ENCODE results near the gene KCNE2.

Gene KCNE2

GRCh38 chr21:34332347-34332746 is 31.5 kb upstream of the KCNE2 start:
- H3K4me3 ChIP-seq (ENCODE audit: severe bottlenecking): no peak overlapping the region
- H3K4me1 ChIP-seq (ENCODE audit: insufficient read depth, poor library complexity, severe bottlenecking): no peaks in the 10 kb centered on the region
- TF ChIP-seq CTCF (IDR thresholded peaks at IDR 0.05; ENCODE audit: poor library complexity, severe bottlenecking): no peak
- H3K27ac ChIP-seq (ENCODE audit: poor library complexity, severe bottlenecking): no peak overlapping the region
- no peak for ATAC-seq (ENCODE audit: low read depth)
- no peak for DNase-seq (ENCODE audit: low spot score)
- no peaks in the 10 kb centered on the region for H3K9me3 ChIP-seq (ENCODE audit: severe bottlenecking)
- no peaks in the 10 kb centered on the region for H3K27me3 ChIP-seq (ENCODE audit: insufficient read depth, poor library complexity, severe bottlenecking)
- H3K36me3 ChIP-seq (ENCODE audit: low read depth): no peaks in the 10 kb centered on the region

- Histone ChIP-seq H3K36me3 (ENCODE audit: low read depth) (no peaks in the 10 kb centered on the region), H3K27ac (ENCODE audit: poor library complexity, severe bottlenecking) (no peak overlapping the region), H3K9me3 (ENCODE audit: severe bottlenecking) (no peaks in the 10 kb centered on the region), H3K4me1 (ENCODE audit: insufficient read depth, poor library complexity, severe bottlenecking) (no peaks in the 10 kb centered on the region), H3K4me3 (ENCODE audit: severe bottlenecking) (no peak overlapping the region), H3K27me3 (ENCODE audit: insufficient read depth, poor library complexity, severe bottlenecking) (no peaks in the 10 kb centered on the region)
- no peak for TF ChIP-seq CTCF (IDR thresholded peaks at IDR 0.05; ENCODE audit: poor library complexity, severe bottlenecking)
- no peak for ATAC-seq (ENCODE audit: low read depth)
- no peak for DNase-seq (ENCODE audit: low spot score)
Observed at GRCh38 chr21:34333121-34333739, 30.6 kb upstream of the KCNE2 start.

- ATAC-seq (ENCODE audit: low read depth): no peak
Observed at GRCh38 chr21:34335316-34335715, 28.5 kb upstream of the KCNE2 start.

GRCh38 chr21:34336245-34336644 is 27.6 kb upstream of the KCNE2 start:
- Histone ChIP-seq H3K9me3 (ENCODE audit: severe bottlenecking) (no peaks in the 10 kb centered on the region), H3K27me3 (ENCODE audit: insufficient read depth, poor library complexity, severe bottlenecking) (no peaks in the 10 kb centered on the region), H3K27ac (ENCODE audit: poor library complexity, severe bottlenecking) (no peak overlapping the region), H3K36me3 (ENCODE audit: low read depth) (no peaks in the 10 kb centered on the region), H3K4me1 (ENCODE audit: insufficient read depth, poor library complexity, severe bottlenecking) (no peaks in the 10 kb centered on the region), H3K4me3 (ENCODE audit: severe bottlenecking) (no peak overlapping the region)
- no peak for TF ChIP-seq CTCF (IDR thresholded peaks at IDR 0.05; ENCODE audit: poor library complexity, severe bottlenecking)
- ATAC-seq (ENCODE audit: low read depth): no peak
- DNase-seq (ENCODE audit: low spot score): no peak

More at GRCh38 chr21:34335316-34335715, 28.5 kb upstream of the KCNE2 start:
- TF ChIP-seq CTCF (IDR thresholded peaks at IDR 0.05; ENCODE audit: poor library complexity, severe bottlenecking): no peak
- DNase-seq (ENCODE audit: low spot score): no peak
- no peaks in the 10 kb centered on the region for H3K9me3 ChIP-seq (ENCODE audit: severe bottlenecking)
- no peaks in the 10 kb centered on the region for H3K4me1 ChIP-seq (ENCODE audit: insufficient read depth, poor library complexity, severe bottlenecking)
- H3K36me3 ChIP-seq (ENCODE audit: low read depth): no peaks in the 10 kb centered on the region
- no peak overlapping the region for H3K27ac ChIP-seq (ENCODE audit: poor library complexity, severe bottlenecking)
- no peaks in the 10 kb centered on the region for H3K27me3 ChIP-seq (ENCODE audit: insufficient read depth, poor library complexity, severe bottlenecking)
- no peak overlapping the region for H3K4me3 ChIP-seq (ENCODE audit: severe bottlenecking)

GRCh38 chr21:34336756-34337391 is 26.9 kb upstream of the KCNE2 start:
- Histone ChIP-seq H3K4me3 (ENCODE audit: severe bottlenecking) (no peak overlapping the region), H3K27ac (ENCODE audit: poor library complexity, severe bottlenecking) (no peak overlapping the region)

More at GRCh38 chr21:34336756-34337391, 26.9 kb upstream of the KCNE2 start:
- ATAC-seq (ENCODE audit: low read depth) (no peak), DNase-seq (ENCODE audit: low spot score) (no peak)
- no peaks in the 10 kb centered on the region for H3K4me1 ChIP-seq (ENCODE audit: insufficient read depth, poor library complexity, severe bottlenecking)
- TF ChIP-seq CTCF (IDR thresholded peaks at IDR 0.05; ENCODE audit: poor library complexity, severe bottlenecking): no peak
- no peaks in the 10 kb centered on the region for H3K9me3 ChIP-seq (ENCODE audit: severe bottlenecking)
- no peaks in the 10 kb centered on the region for H3K36me3 ChIP-seq (ENCODE audit: low read depth)
- no peaks in the 10 kb centered on the region for H3K27me3 ChIP-seq (ENCODE audit: insufficient read depth, poor library complexity, severe bottlenecking)
